Effector CD8-positive, alpha-beta T cell (primary cell): ENCODE measurements around the gene ZNF232.
"Not testable (repeated sequence)": the region's sequence is repeated elsewhere in the genome, so short reads cannot be mapped to it uniquely, and the experiment has no call there.

Experiments
- DNase-seq: peaks from one replicate; lab custom pipeline; 2025; lab: John Stamatoyannopoulos, UW
- total RNA-seq, 4 experiments: gene quantifications; one replicate each; lab custom pipeline; 2026; lab: John Stamatoyannopoulos, UW

ZNF232 gene
- 17.4 to 24.1 (median 19.4) reads per million in 4 experiments for total RNA-seq

DNA sequence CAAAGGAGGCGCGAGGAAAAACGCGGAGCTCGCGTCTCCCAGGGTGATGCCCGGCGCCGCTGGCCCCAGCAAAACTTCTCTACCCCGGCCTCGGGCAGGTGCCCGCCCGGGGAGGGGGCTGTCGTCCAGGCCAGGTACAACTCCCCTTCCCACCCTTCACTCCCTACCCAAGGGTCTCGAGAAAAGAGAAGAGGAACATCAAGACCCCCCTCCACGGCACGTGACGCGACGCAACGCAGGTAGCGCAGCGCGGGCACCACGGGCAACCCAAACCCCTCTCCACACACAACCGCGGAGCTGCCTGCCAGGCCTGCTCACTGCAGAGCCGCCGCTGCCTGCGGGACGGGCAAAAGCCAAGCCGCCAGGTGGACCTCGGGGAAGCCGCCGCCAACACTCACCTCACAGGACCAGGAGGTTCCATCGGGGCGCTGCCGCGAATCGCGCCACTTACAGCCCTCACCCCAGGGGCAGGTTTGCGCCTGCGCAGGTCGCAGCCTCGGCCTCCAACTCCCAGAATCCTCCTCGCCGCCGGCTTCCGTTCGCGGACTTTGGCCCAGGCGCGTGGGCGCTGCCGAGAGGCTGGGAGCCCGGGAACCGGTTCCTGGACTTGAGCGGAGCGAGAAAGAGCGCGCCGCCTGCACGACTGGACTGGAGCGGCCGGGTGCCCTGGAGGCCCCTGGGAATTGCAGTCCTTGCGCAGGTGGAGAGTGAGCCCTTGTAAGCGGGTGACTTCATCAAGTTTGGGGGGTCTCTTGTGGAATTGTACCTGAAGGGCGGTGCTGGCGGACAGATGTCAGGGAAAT, at the start of gene ZNF232:
ZNF232 (minus strand) TSS at position 477 of the 803 bp plus-strand sequence; CDS start at position 421, 56 bp downstream.
- peak; percentile 85 for DNase-seq

DNA sequence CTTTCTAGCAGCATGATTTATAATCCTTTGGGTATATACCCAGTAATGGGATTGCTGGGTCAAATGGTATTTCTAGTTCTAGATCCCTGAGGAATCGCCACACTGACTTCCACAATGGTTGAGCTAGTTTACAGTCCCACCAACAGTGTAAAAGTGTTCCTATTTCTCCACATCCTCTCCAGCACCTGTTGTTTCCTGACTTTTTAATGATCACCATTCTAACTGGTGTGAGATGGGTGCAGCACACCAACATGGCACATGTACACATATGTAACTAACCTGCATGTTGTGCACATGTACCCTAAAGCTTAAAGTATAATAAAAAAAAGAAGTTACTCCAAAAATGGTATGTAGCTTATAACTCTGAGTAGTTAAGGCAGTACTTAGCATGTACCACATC, 49.0 kb upstream of the ZNF232 start:
- DNase-seq, result not testable (repeated sequence)

- not testable (repeated sequence) for DNase-seq
These were observed 34.4 kb upstream of the ZNF232 start for GRCh38 chr17:5146122-5146521.

GRCh38 chr17:5142877-5143276, 31.2 kb upstream of the ZNF232 start:
- not testable (repeated sequence) for DNase-seq

GRCh38 chr17:5139458-5139732, 27.7 kb upstream of the ZNF232 start:
- DNase-seq, result no peak

DNA sequence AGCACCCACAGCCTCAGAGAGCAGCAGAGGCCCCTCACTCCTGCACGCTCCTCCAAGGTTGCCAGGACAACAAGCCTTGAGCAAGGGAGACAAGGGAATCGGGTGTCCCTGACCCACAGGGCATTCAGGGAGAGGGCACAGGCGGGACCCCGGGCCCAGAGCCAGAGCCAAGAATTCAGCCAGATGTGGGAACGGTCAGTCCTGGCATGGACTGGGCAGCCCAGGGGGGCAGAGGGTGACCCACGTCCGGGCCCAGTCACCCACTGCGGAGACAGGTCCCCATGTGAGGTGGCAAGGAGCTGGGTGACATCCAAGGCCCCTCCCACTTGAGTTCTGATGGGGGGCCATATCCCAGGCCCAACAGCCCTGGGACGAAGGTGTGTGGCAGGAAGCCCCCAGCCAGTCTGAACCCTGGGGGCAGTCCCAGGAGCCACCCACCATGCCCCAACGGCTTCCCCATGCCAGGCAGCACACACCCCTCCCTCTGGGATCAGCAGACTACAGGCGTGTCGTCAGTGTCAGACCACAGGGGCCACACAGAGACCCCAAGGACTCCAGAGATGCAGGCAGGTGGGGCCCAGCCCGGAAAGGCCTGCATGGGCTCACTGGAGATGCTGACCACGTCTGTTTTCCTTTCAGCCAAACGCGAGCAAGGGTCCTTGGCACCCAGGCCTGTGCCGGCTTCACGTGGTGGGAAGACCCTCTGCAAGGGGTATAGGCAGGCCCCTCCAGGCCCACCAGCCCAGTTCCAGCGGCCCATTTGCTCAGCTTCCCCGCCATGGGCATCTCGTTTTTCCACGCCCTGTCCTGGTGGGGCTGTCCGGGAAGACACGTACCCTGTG, 27.2 kb upstream of the ZNF232 start:
- DNase-seq, result no peak

- DNase-seq, result not testable (repeated sequence)
These were observed 26.5 kb upstream of the ZNF232 start for GRCh38 chr17:5138198-5138544.

- DNase-seq, result not testable (repeated sequence)
These were observed 26.0 kb upstream of the ZNF232 start for GRCh38 chr17:5137511-5138197.

DNA sequence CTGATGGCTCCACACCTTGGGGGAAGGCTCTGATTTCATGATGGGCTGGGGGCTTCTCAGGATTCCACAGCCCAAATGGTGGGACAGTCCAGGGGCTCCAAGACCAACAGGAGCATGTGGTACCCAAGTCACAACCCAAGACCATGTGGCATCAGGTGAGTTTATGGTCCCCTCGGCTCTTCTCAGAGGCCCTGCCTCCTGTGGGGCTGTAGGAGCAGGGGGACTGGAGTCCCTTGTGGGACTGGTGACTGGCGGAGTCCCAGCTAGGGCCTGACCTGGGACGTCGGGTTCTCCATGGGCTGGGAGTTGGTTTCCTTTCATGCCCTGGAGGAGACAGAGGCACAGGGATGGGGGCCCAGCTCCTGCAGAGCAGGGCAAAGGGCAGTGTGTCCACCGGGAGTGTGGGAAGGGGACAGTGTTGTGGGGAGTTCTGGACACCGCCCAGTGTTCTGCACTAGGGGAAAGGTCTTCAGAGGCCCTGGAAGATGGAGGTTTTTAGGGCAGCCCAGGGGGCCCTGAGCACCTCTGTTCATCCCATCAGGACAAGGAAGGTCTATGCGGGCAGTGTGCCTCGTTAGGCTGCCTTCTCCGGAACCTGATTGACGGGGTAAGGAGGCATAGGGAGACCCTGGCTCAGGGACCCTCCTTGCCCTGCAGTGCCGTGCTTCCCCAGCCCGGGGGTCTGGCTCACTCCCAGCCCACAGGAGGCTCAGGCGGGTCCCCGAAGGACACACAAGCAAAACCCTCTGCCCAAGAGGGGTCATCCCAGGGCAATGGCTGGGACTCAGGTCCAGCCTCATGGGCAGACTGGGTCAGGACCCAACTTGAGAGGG, 25.1 kb upstream of the ZNF232 start:
- DNase-seq, result not testable (repeated sequence)

DNA sequence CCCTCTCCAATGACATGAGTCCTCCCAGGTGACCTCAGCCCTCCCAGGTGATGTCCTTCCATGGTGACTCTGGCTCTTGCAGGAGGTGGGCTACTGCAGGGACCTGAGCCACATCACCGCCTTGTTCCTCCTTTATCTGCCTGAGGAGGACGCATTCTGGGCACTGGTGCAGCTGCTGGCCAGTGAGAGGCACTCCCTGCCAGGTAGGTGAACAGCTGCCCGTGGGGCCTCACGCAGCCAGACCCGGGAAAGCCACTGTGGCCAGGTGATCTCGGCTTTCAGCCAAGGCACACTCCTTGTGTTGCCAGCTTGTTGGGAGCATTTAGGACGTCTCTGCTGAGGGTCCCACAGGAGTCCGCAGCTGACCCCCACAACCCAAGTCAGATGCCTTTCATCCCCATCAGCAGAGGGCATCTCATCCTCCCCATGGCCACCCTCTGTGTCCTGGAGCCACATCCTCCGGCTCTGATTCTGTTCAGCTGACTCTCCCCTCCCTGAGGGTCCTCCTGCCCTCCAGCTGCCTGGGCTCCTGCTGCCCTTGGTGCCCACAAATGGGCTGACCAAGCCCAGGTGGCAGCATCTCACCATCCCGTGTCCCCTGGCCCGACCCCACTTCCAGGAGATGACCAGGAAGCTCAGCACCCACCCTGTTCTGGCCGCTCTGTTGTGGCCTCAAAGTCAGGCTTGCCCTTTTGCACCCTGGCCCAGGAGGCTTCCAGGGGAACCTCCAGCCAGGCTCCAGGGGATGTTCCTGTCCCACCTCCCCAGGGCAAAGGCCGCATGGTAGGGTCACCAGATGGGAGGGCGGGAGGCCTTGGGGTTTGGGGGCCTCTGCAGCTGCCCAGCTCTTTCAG, 24.3 kb upstream of the ZNF232 start:
- no peak for DNase-seq

DNA sequence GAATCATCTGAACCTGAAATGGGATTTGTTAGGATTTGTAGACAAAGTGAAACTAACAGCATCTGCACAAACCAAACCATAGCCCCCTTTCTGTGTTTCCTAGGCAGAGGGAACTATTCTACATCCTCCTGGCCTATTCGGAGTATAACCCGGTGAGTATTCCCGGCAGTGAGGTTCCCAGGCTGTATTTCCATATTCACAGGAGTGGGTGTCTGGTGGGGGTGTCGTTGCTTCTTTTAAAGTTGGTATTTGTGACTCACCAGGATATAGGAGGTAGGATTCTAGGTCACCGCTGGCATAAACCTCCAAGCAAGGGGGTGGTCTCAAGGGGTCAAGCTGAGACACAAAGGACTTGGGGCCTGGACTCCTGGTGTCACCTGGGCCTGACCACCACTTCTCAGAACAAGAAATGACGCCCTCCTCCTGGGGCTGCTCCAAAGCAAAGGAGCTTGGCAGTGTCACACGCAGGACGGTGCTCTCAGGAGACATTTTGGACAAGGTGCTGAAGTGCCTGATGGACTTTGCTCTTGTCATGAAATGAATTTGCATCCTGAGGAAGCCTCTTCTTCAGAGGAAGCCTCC, 23.5 kb upstream of the ZNF232 start:
- DNase-seq, result not testable (repeated sequence)

- not testable (repeated sequence) for DNase-seq
These were observed 22.9 kb upstream of the ZNF232 start for GRCh38 chr17:5134571-5134970.

DNA sequence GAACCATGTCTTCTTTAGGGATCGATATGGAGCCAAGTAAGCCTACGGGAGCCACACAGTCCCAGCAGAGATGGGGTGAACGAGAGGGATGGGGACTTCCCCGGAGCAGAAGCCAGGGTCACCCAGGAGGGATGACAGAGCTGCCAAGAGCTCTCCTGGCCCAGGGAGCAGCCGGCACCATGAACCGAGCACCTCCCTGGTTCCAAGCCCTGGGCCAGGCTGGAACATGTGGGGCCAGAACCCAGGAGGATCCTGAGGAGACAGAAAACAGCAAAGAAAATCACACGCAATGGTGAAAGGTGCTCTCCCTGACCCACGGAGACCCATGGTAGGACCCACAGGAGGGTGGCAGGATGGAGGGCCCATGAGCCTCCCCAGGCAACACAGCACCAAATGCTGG, 22.3 kb upstream of the ZNF232 start:
- DNase-seq, result not testable (repeated sequence)

- no peak for DNase-seq
These were observed 21.6 kb upstream of the ZNF232 start for GRCh38 chr17:5133311-5133710.

DNA sequence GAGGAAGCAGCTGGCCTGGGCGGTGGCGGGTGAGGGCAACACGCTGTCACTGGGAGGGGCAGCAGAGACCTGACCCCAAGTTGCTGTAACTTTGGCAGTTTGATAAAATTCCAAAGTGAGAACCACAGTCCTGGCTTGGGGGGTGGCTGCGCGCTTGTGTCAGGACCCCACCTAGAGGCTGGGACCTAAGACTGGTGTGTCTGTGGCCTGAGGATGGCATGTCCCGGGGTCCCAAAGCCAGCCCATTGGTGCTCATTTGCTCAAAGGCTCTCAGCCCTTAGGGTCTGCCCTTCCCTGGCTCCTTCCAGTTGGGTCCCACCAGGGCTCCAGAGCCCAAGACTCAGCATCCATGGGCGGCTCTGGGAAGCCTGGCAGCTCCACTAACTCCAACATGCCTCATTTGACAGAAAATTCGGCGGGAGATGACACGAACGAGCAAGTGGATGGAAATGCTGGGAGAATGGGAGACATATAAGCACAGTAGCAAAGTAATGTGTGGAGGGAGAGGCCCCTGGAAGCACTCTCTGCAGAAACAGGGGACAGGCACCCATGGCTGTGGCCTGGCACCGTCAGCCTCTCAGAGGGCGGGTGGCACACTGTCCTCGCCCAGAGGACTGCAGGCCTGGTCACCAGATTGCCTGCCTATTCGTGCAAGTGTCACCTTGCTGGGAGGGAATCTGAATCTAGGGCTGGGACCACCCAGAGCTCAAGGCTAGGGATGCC, 21.0 kb upstream of the ZNF232 start:
- DNase-seq, result not testable (repeated sequence)

DNA sequence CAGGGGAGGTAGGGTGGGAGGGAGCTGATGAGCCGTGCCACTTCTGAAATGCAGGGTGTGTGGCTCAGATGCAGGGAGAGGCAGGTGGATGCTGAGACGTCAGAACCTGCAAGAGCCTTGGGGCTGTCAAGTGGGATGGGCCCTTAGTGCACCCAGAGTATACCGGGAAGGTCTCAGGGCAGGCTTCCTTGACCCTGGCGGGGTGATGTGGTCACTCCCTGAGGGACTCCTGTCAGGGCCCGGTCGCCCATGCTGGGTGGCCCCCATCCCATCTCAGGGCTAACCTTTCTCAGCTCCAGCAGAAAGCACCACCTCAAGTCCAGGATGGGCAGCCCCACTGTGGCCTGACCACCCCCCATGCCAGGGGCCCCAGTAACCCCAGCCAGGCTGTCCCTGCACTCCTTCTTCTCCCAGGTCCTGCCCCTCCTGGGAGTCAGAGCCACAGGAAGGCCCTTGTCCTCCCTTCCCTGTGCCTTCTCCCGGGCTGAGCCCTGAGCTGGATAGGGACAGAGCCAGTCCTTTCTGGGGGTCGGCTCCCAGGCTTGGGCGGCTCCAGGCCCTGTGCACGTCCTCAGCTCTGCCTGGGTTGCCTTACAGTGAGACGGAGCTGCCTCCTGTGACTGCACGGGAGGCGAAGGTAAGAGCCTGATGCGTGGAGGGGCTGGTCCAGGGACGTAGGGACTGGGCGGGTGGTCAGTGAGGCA, 20.3 kb upstream of the ZNF232 start:
- DNase-seq, result not testable (repeated sequence)

DNA sequence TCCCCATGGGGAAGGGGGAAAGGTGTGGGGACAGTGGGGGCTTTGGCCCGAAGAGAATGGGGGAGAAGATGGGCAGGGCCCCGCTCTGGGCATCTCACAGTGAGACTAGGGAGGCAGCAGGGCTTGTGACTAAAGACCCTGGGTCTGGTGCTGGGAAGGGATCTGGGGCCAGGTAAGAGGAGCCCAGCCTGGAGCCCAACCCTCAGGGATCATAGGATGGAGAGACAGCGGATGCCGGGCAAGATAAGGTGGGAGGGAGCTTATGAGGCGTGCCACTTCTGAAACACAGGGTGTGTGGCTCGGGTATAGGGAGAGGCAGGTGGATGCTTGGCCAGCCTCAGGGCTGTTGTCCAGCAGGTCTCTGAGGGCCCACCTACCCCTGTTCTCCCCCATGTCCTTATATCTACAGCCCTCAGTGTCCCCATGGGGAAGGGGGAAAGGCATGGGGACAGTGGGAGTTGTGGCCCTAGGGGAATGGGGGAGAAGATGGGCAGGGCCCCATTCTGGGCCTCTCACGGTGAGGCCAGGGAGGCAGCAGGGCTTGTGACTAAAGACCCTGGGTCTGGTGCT, 19.6 kb upstream of the ZNF232 start:
- no peak for DNase-seq

GRCh38 chr17:5130687-5131086, 19.0 kb upstream of the ZNF232 start:
- not testable (repeated sequence) for DNase-seq

DNA sequence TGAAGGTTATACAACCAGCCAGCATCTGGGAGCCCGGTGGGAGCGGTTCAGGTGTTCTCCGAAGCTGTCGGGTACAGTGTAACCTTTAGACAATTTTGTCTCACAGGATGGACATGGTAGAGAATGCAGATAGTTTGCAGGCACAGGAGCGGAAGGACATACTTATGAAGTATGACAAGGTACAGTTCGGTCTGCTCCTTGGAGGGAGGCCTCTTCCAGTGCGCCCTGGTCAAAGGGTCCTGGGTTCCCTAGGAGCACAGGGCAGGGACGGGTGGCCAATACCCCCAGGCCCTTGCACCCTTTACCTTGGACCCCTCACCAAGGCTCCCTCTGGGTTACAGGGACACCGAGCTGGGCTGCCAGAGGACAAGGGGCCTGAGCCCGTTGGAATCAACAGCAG, 18.6 kb upstream of the ZNF232 start:
- DNase-seq, result not testable (repeated sequence)
